HG02870 (cell line): ENCODE measurements around the gene FZD2.
"Not testable (repeated sequence)": the region's sequence is repeated elsewhere in the genome, so short reads cannot be mapped to it uniquely, and the experiment has no call there.

Experiments used
- ATAC-seq: cut with Tn5 transposase; IDR thresholded peaks from one replicate; pipeline ENCODE4 v1.9.1; 2021; ENCODE audit warnings: mild to moderate bottlenecking, moderate library complexity; ENCODE audit not compliant: unreplicated experiment

The FZD2 gene

GRCh38 chr17:44546671-44547606 lies 10.3 kb upstream of the FZD2 start:
- no peak for ATAC-seq

DNA sequence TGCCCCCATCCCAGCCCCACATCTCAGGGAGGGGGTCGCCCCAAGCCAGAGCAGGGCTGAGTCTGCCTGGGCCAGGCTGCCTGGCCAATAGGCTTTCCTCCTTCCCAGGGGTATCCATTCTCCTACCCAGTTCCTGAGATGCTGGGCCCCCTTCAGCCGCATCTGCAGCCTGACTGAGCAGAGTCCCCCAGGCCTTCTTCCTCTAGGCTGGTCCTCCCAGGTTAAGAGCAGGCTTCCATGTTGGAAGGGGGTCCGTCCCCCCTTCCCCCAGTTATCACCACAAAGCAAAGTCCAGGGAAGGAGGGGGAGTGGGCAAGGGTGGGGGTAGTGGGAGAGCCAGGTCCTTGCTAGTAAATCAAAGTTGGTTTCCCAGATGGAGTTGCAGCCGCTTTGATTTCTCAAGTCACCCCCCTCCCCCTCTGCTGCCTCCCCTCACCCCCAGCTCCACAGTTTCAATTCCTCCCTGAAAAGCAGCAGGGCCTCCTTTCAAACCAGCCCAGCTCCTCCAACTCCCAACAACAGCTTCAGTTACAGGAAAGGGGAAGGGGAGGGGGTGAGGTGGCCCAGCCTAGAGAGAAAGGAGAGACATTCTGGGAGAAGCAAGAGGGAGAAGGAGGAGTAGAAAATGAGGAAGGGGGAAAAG lies 9.5 kb upstream of the FZD2 start:
- no peak for ATAC-seq

- no peak for ATAC-seq
Observed at GRCh38 chr17:44548376-44549230, 8.7 kb upstream of the FZD2 start.

DNA sequence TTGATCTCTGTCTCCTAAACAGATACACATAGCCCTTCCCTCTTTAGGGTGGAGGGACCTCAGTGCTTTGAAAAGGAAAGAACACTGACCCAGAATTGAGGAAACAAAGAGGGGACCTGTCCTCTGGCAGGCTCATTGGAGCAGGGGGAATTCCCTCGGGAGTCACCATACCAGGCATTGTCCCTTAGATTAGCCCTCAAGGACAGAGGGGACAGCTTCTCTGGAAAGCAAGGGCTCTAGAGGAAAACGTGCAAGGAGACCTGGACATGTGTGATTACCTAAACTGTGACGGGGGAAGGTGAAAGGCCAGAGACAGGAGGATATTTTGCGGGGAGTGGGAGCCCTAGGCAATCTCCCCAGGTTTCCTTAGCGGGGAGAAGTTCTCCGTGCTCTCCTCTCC lies 7.6 kb upstream of the FZD2 start:
- ATAC-seq = no peak

DNA sequence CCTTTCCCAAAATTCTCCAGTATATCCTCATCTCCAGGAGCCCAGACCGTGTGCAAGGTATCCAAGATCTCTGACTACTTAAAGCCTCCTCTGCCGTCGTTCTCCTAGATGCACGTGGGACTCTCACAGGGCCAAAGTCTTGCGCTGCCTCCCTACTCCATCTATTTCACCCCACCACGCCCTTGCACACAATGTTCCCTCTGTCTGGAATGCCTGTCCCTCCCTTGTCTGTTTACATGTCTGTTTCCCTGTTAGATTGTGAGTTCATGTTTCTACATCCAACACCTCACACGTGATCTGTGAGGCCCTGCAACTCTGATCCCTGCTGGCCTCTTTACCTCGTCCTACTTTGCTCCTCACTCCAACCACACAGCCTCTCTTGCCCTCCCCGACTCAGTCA lies 4.9 kb upstream of the FZD2 start:
- no peak for ATAC-seq

DNA sequence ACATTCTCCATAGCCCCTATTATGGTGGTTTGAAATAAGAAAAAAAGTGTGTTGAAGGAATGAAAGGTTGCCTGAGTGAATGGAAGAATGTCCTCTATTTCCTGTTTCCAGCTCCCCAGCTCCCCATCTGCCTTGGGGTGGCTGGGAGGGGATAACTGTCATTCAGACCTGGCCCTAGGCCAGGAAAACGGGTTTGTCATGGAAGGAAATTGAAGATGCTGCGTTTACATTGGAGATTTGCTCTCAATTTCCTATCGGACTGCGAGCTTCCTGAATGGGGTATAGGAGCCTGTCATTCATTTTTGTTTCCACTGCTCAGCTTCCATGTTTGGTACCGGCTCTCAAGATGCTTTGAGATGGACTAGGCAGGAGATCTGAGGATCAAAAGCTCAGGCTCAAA lies 2.2 kb upstream of the FZD2 start:
- no peak for ATAC-seq

GRCh38 chr17:44556166-44556831 lies 985 bp upstream of the FZD2 start:
- ATAC-seq = no peak

DNA sequence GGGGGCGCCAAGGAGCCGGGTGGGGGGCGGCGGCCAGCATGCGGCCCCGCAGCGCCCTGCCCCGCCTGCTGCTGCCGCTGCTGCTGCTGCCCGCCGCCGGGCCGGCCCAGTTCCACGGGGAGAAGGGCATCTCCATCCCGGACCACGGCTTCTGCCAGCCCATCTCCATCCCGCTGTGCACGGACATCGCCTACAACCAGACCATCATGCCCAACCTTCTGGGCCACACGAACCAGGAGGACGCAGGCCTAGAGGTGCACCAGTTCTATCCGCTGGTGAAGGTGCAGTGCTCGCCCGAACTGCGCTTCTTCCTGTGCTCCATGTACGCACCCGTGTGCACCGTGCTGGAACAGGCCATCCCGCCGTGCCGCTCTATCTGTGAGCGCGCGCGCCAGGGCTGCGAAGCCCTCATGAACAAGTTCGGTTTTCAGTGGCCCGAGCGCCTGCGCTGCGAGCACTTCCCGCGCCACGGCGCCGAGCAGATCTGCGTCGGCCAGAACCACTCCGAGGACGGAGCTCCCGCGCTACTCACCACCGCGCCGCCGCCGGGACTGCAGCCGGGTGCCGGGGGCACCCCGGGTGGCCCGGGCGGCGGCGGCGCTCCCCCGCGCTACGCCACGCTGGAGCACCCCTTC lies 484 bp downstream of the FZD2 start:
- no peak for ATAC-seq

- no peak for ATAC-seq
Observed at GRCh38 chr17:44558334-44558709, 1.0 kb downstream of the FZD2 start.

GRCh38 chr17:44558710-44559633 lies 1.7 kb downstream of the FZD2 start:
- no peak for ATAC-seq

GRCh38 chr17:44559634-44560554 lies 2.6 kb downstream of the FZD2 start:
- no peak for ATAC-seq

DNA sequence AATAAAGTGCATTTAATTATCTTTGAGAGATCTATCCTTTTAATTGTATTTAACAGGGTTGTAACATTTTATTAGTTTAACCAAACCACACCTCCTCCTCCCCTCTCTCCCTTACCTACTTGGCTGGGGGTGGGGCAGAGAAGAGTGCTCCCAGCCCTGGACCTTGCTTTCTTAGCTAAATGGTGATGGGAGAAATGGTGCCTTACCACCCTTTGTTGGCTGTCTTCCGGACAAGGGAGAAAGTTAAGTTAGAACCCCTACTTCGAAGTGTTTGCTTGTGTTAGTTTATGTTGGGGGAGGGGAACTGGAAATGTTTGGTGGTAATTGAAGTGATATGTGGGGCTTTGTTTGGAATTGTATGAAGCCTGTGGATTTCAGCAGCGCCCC lies 3.9 kb downstream of the FZD2 start:
- no peak for ATAC-seq

DNA sequence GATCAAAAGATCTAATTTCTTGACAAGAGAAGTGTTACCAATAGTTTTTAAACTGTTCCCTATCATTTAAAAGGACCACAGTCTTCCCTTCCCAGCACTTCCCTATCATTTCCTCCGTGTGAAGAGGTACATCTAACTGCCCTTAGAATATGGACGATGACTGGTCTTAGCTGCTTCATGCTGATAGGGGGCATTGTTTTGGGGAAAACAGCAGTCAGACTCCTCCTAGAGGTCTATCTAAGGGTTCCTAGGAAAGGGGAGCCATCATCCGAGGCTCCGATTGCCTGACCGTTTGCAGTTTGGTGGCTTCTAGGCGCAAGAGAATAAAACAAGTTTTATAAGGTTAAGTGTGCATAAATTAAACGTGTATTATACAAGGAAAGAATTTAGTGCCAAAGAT lies 7.1 kb downstream of the FZD2 start:
- ATAC-seq = no peak

- no peak for ATAC-seq
Observed at GRCh38 chr17:44565866-44566443, 8.7 kb downstream of the FZD2 start.

DNA sequence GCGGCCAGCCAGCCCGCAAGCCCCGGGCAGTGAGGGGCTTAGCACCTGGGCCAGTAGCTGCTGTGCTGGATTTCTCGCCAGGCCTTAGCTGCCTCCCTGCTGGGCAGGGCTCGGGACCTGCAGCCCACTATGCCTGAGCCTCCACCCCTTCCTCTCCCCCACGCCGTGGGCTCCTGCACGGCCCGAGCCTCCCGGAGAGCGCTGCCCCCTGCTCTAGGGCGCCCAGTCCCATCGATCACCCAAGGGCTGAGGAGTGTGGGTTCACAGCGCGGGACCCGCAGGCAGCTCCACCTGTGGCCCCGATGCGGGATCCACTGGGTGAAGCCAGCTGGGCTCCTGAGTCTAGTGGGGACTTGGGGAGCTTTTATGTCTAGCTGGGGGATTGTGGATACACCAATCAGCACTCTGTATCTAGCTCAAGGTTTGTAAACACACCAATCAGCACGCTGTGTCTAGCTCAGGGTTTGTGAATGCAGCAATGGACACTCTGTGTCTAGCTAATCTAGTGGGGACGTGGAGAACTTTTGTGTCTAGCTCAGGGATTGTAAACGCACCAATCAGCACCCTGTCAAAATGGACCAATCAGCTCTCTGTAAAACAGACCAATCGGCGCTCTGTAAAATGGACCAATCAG lies 11.1 kb downstream of the FZD2 start:
- ATAC-seq = not testable (repeated sequence)

GRCh38 chr17:44568945-44569858 lies 11.9 kb downstream of the FZD2 start:
- no peak for ATAC-seq
